ENCODE measurements around the gene RNF138. TPM values are rescaled to one million over a fixed set of nuclear protein-coding genes. Genes with fewer than 3 reads are reported as not detected.

RNF138 gene
- total RNA-seq, 1 experiment from 2014 or later: 38.9 TPM

DNA sequence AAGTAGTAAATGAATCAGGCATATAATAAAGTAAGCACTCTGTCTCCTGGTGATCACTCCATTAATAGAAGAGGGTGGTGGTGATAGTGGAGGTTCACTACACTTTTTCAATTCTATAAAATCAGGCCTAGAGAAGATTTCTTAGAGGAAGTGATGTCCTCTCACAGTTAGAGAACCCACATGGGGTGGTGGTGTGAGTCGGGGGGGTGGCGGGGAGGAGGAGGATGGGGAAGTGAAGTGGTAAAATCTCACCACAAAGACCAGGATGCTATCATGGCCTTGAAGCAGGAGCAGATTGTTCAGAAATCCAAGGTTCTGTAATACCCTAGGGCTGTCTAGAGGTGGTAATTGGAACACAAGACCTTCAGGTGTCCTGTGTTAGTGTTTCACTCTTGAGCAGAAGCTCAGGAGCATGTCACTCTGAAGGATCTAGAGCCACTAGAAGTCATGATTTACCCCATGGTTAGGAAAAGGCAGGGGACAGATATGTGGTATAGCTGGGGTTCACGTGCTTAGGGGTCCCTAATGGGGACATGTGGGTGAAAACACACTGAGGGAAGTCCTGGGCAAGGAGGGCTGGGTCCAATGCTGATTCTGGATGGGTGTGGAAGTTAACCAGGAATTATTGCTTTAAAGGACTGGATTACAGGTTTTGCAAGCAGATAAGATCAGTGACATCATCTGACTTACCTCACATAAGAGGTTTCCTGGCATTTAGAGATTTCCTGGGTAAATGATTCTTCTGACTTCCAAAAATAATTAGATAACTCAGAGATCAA is 42.1 kb upstream of the RNF138 start:
- no peak for DNase-seq
- no peaks in the 10 kb centered on the region for H3K9me3 Mint-ChIP-seq (ENCODE audit: low read depth, unreplicated experiment)
- H3K27ac Mint-ChIP-seq (ENCODE audit: unreplicated experiment): no peak overlapping the region
- BruUV-seq (replicated peaks): no TSS peak
- H3K4me1 Mint-ChIP-seq (ENCODE audit: low read depth, unreplicated experiment): no peaks in the 10 kb centered on the region
- TF ChIP-seq, protein P1, sequence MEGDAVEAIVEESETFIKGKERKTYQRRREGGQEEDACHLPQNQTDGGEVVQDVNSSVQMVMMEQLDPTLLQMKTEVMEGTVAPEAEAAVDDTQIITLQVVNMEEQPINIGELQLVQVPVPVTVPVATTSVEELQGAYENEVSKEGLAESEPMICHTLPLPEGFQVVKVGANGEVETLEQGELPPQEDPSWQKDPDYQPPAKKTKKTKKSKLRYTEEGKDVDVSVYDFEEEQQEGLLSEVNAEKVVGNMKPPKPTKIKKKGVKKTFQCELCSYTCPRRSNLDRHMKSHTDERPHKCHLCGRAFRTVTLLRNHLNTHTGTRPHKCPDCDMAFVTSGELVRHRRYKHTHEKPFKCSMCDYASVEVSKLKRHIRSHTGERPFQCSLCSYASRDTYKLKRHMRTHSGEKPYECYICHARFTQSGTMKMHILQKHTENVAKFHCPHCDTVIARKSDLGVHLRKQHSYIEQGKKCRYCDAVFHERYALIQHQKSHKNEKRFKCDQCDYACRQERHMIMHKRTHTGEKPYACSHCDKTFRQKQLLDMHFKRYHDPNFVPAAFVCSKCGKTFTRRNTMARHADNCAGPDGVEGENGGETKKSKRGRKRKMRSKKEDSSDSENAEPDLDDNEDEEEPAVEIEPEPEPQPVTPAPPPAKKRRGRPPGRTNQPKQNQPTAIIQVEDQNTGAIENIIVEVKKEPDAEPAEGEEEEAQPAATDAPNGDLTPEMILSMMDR (IDR thresholded peaks at IDR 0.05; ENCODE audit: unreplicated experiment): no peak
- CTCF ChIA-PET: interaction anchor here (1.0 to 1.6 kb wide), 2 partner anchors 23 to 129 kb away, joined by 3 to 4 read pairs; no protein-coding TSS in a partner anchor
- no peaks in the 10 kb centered on the region for H3K36me3 Mint-ChIP-seq (ENCODE audit: insufficient read depth, unreplicated experiment)
- no peaks in the 10 kb centered on the region for H3K27me3 Mint-ChIP-seq (ENCODE audit: unreplicated experiment)
- H3K4me3 Mint-ChIP-seq (ENCODE audit: low read depth, unreplicated experiment): no peak overlapping the region
- intact Hi-C loops (cut with micrococcal nuclease; ENCODE audit: unreplicated experiment): no loop called here

DNA sequence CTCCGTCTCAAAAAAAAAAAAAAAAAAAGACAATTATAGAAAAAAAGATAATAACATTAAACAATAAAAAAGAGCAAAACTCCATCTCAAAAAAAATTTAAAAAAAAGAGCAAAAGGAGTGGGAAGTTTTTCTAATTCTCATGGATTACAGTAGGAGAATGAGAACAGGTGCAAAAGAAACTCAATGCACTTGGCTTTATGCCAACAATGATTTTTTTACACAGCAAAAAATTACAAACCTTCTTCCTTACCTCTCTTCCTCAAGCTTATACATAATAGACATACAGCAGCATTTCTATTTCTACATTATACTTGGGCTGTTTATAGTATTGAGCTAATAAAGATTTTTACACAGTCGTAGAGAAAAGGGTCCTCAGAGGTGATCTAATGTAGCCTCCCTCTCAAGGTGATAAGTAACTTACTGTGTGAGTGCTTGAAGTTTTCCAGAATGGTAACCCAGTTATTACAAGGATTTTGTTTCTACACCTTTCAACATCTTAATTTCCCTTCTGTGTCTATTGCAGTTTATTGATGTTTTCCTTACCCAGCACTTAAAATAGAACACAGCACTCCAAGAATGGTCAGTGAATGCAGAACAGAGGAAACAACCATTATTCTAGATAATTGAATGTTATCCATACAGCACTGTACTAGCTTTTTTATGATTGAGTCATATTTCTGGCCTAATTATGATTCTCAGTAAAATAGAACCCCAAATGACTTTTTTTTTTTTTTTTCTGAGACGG is 34.9 kb upstream of the RNF138 start:
- no TSS peak for BruUV-seq (replicated peaks)

DNA sequence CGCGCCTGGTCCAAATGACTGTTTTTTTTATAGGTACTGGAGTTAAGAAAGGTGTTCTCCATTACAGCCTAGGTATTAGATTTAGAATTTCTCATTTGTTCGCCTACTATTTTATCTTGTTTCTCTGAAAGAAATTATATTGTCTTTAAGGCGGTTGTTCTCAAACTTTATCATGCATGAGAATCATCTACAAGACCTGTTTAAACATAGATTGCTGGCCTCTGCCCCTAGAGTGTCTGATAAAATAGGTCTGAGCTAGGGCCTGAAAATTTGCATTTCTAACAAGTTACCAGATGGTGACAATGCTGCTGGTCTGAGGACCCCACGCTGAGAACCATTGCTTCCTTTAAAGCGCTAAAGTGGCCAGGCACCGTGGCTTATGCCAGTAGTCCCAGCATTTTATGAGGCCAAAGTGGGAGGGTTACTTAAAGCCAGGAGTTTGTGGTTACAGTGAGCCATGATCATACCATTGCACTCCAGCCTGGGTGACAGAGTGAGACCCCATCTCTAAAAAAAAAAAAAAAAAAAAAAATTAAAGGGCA is 34.0 kb upstream of the RNF138 start:
- TF ChIP-seq, protein P1 (IDR thresholded peaks at IDR 0.05; ENCODE audit: unreplicated experiment): no peak
- BruUV-seq (replicated peaks): no TSS peak
- Mint-ChIP-seq H3K4me1 (ENCODE audit: low read depth, unreplicated experiment) (no peaks in the 10 kb centered on the region), H3K36me3 (ENCODE audit: insufficient read depth, unreplicated experiment) (no peaks in the 10 kb centered on the region), H3K27me3 (ENCODE audit: unreplicated experiment) (no peaks in the 10 kb centered on the region), H3K4me3 (ENCODE audit: low read depth, unreplicated experiment) (no peak overlapping the region), H3K27ac (ENCODE audit: unreplicated experiment) (no peak overlapping the region), H3K9me3 (ENCODE audit: low read depth, unreplicated experiment) (no peaks in the 10 kb centered on the region)
- intact Hi-C loops (cut with micrococcal nuclease; ENCODE audit: unreplicated experiment): no loop called here
- no peak for DNase-seq
- CTCF ChIA-PET: no interaction called here

More for the DNA sequence above, 34.9 kb upstream of the RNF138 start:
- no peaks in the 10 kb centered on the region for H3K9me3 Mint-ChIP-seq (ENCODE audit: low read depth, unreplicated experiment)
- TF ChIP-seq, protein P1 (IDR thresholded peaks at IDR 0.05; ENCODE audit: unreplicated experiment): no peak
- H3K36me3 Mint-ChIP-seq (ENCODE audit: insufficient read depth, unreplicated experiment): no peaks in the 10 kb centered on the region
- CTCF ChIA-PET: no interaction called here
- no peak overlapping the region for H3K27ac Mint-ChIP-seq (ENCODE audit: unreplicated experiment)
- no peaks in the 10 kb centered on the region for H3K27me3 Mint-ChIP-seq (ENCODE audit: unreplicated experiment)
- intact Hi-C loops (cut with micrococcal nuclease; ENCODE audit: unreplicated experiment): no loop called here
- no peak overlapping the region for H3K4me3 Mint-ChIP-seq (ENCODE audit: low read depth, unreplicated experiment)
- DNase-seq: no peak
- H3K4me1 Mint-ChIP-seq (ENCODE audit: low read depth, unreplicated experiment): no peaks in the 10 kb centered on the region

DNA sequence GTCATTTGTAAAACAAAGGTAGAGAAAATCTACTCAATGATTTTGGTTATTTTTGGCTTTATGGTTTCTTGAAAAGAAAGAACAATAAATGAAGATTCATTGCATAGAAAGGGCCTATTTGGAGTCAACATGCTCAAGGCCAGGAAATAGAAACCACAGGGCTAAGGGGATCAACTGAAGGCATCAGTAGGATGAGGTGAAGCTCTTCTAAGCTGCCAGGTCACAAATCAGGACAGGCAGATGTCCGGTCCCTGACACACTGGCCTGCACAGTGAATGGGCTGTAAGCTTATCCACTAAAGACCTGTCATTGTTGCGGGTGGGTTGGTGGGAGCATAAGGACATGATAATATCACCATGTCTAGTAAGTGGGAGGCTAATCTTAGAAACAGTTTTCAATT is 31.6 kb upstream of the RNF138 start:
- no peaks in the 10 kb centered on the region for H3K36me3 Mint-ChIP-seq (ENCODE audit: insufficient read depth, unreplicated experiment)
- CTCF ChIA-PET: interaction anchor here (0.6 to 1.0 kb wide), 2 partner anchors 9 to 301 kb away, joined by 3 to 4 read pairs; no protein-coding TSS in a partner anchor
- no peak overlapping the region for H3K4me3 Mint-ChIP-seq (ENCODE audit: low read depth, unreplicated experiment)
- no peaks in the 10 kb centered on the region for H3K4me1 Mint-ChIP-seq (ENCODE audit: low read depth, unreplicated experiment)
- DNase-seq: no peak
- no peak overlapping the region for H3K27ac Mint-ChIP-seq (ENCODE audit: unreplicated experiment)
- H3K9me3 Mint-ChIP-seq (ENCODE audit: low read depth, unreplicated experiment): no peaks in the 10 kb centered on the region
- no TSS peak for BruUV-seq (replicated peaks)
- no peaks in the 10 kb centered on the region for H3K27me3 Mint-ChIP-seq (ENCODE audit: unreplicated experiment)
- intact Hi-C loops (cut with micrococcal nuclease; ENCODE audit: unreplicated experiment): no loop called here
- TF ChIP-seq, protein P1 (IDR thresholded peaks at IDR 0.05; ENCODE audit: unreplicated experiment): no peak

All from Calu3 (cell line).